ENCODE measurements around the gene TRIM28. TPM values are rescaled to one million over a fixed set of nuclear protein-coding genes. Genes with fewer than 3 reads are reported as not detected.

Gene TRIM28
- total and polyA plus RNA-seq, 9 of the 15 experiments (the other 6 are each of a cell fraction or from before 2014, with no cell fraction given), result 12.1 to 797 (median 490) TPM

DNA sequence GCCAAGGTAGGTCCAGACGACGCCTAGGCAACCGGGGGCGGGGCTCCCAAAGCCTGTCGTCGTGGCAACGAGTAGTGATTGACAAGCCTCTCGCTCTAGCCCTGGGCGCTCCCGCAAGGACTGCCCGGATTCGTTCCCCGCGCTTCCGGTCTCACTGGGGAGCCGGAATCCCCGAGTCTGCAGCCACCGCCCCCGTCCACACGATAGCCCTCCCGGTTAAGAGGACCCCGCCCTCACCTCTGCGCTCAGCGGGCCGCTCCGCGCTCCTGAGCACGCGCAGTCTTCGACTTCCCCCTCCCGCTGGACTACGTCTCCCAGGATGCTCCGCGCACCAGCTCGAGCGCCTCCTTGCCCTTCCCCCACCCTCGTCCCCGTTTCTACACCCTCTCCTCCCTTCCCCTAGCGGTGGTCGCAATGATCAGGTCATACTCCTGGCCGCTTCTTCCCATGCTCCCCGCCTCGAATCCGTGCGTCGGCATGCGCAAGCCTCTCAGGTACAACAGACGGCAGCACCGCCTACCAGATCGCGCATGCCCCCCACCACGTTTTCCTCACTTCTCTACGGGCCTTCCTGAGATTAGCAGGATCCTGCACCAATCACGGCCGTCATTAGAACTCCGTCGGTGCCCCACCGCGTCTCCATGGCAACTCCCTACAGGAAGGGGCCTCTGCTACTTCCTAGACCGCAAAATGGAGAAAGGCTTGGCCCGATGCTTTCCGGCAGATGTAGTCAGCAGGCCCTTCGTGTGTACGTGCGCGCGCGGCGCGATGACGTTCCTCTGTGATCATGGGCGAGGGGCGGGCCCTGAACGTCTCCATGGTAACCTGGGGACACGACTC is 29.2 kb downstream of the TRIM28 start, which contains the start of gene MZF1 (continued):
- TF ChIP-seq PHB (CRISPR knock-in tag; IDR thresholded peaks at IDR 0.05), result no peak
- 0 out of 2 replicates have a peak, but pooled peaks have one; percentile 49 for TF ChIP-seq CAMTA2 (CRISPR knock-in tag; conservative IDR thresholded peaks at IDR 0.05)
- TF ChIP-seq, protein P1, sequence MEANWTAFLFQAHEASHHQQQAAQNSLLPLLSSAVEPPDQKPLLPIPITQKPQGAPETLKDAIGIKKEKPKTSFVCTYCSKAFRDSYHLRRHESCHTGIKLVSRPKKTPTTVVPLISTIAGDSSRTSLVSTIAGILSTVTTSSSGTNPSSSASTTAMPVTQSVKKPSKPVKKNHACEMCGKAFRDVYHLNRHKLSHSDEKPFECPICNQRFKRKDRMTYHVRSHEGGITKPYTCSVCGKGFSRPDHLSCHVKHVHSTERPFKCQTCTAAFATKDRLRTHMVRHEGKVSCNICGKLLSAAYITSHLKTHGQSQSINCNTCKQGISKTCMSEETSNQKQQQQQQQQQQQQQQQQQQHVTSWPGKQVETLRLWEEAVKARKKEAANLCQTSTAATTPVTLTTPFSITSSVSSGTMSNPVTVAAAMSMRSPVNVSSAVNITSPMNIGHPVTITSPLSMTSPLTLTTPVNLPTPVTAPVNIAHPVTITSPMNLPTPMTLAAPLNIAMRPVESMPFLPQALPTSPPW (CRISPR knock-in tag; IDR thresholded peaks at IDR 0.05), result peak; percentile 54
- no peak for TF ChIP-seq NUFIP1 (IDR thresholded peaks at IDR 0.05; ENCODE audit: partially characterized antibody)
- no peak for TF ChIP-seq ILK (tag; IDR thresholded peaks at IDR 0.05; ENCODE audit: borderline replicate concordance, low read depth)
- no peak for TF ChIP-seq ZNF41 (CRISPR knock-in tag; conservative IDR thresholded peaks at IDR 0.05)
- peak; percentile 100 for TF ChIP-seq RBM22 (IDR thresholded peaks at IDR 0.05; ENCODE audit: low read depth, low read length, poor library complexity, severe bottlenecking)
- no peak for TF ChIP-seq POLR3G (IDR thresholded peaks at IDR 0.05; ENCODE audit: extremely low read depth, insufficient read length, insufficient replicate concordance)
- TF ChIP-seq CCAR2 (IDR thresholded peaks at IDR 0.05; ENCODE audit: low read depth, low read length), result no peak
- no peak for TF ChIP-seq KDM1A (IDR thresholded peaks at IDR 0.05)
- TF ChIP-seq, protein P2, sequence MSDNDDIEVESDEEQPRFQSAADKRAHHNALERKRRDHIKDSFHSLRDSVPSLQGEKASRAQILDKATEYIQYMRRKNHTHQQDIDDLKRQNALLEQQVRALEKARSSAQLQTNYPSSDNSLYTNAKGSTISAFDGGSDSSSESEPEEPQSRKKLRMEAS (CRISPR knock-in tag; IDR thresholded peaks at IDR 0.05), result peak; percentile 89
- no peak for TF ChIP-seq KAT2B (IDR thresholded peaks at IDR 0.05; ENCODE audit: low read depth, low read length)
- TF ChIP-seq, protein P3, sequence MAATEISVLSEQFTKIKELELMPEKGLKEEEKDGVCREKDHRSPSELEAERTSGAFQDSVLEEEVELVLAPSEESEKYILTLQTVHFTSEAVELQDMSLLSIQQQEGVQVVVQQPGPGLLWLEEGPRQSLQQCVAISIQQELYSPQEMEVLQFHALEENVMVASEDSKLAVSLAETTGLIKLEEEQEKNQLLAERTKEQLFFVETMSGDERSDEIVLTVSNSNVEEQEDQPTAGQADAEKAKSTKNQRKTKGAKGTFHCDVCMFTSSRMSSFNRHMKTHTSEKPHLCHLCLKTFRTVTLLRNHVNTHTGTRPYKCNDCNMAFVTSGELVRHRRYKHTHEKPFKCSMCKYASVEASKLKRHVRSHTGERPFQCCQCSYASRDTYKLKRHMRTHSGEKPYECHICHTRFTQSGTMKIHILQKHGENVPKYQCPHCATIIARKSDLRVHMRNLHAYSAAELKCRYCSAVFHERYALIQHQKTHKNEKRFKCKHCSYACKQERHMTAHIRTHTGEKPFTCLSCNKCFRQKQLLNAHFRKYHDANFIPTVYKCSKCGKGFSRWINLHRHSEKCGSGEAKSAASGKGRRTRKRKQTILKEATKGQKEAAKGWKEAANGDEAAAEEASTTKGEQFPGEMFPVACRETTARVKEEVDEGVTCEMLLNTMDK (IDR thresholded peaks at IDR 0.05; ENCODE audit: borderline replicate concordance, insufficient read depth, low read depth, low read length, poor library complexity, severe bottlenecking), result peak; percentile 42
- no peak for TF ChIP-seq MAFF (IDR thresholded peaks at IDR 0.05; ENCODE audit: low read length)
- peak; percentile 38 for TF ChIP-seq MEIS2 (IDR thresholded peaks at IDR 0.05; ENCODE audit: partially characterized antibody)
- no peak; a peak in 1 of 4 replicates for TF ChIP-seq ARNT (IDR thresholded peaks at IDR 0.05)
- no peak for TF ChIP-seq TSC22D4 (tag; IDR thresholded peaks at IDR 0.05)
- no peak; a peak in 1 of 4 replicates for TF ChIP-seq ETV6 (IDR thresholded peaks at IDR 0.05; ENCODE audit: borderline replicate concordance in 1 of 2, low read depth in 2 of 2, low read length in 1 of 2)
- TF ChIP-seq ETV6 (CRISPR knock-in tag; IDR thresholded peaks at IDR 0.05; ENCODE audit: borderline replicate concordance), result no peak
- TF ChIP-seq C11orf30 (IDR thresholded peaks at IDR 0.05; ENCODE audit: low read depth), result peak; percentile 81
- TF ChIP-seq, protein P4, sequence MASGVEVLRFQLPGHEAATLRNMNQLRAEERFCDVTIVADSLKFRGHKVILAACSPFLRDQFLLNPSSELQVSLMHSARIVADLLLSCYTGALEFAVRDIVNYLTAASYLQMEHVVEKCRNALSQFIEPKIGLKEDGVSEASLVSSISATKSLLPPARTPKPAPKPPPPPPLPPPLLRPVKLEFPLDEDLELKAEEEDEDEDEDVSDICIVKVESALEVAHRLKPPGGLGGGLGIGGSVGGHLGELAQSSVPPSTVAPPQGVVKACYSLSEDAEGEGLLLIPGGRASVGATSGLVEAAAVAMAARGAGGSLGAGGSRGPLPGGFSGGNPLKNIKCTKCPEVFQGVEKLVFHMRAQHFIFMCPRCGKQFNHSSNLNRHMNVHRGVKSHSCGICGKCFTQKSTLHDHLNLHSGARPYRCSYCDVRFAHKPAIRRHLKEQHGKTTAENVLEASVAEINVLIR (CRISPR knock-in tag; IDR thresholded peaks at IDR 0.05), result peak; percentile 93
- no peak for TF ChIP-seq IRF2 (CRISPR knock-in tag; IDR thresholded peaks at IDR 0.05)
- TF ChIP-seq ZNF24 (IDR thresholded peaks at IDR 0.05), result no peak
- TF ChIP-seq ZNF436 (CRISPR knock-in tag; IDR thresholded peaks at IDR 0.05), result no peak
- TF ChIP-seq ZNF165 (CRISPR knock-in tag; IDR thresholded peaks at IDR 0.05; ENCODE audit: borderline replicate concordance), result no peak

Measured in K562 (cell line).